ENCODE results near the gene MAP3K21.
A peak's percentile ranks its signal among the peaks of the same experiment; 100 is the strongest.

MAP3K21 gene

DNA sequence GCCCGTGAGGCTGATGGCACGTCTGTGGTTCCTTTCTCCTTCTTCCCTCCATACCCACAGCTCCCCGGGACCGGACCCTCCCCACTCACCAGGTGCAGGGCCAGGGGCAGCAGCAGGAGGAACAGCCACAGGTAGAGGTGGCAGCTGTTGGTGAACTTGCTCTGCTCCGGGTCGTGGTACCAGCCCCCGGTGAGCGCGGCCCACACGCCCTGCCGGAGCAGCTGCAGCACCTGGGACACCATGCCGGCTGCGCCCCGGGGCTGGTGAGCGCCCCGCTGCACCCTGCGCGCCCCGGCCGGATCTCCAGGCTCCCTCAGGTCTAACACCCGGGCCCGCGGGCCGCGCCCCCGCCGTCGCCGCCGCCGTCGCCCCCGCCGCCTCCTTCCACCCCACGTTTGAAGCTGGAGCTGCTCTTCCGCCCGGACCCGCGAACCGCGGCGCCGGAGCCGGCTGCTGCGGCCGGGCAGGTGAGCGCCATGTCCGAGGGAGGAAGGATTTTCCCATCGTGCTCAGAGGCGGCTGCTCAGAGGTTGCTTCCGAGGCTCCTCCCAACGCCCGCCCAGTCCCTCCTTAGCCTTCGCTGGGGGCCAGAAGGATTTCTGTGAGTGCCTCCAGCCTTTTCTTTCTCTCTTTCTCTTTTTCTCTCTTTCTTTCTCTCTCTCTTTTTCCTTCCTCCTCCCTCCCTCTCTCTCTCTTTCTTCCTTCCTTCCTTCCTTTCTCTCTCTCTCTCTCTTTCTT, 32.1 kb upstream of the MAP3K21 start, which contains the start of gene PCNX2:
TSS of gene PCNX2 (minus strand) at position 489 of the 738 bp plus-strand sequence. CDS start at position 242, 247 bp downstream.
- Histone ChIP-seq H3K4me1 (ENCODE audit: insufficient read depth, poor library complexity, severe bottlenecking) (peaks cover 19% of the 10 kb centered on the region), H3K27ac (ENCODE audit: poor library complexity, severe bottlenecking) (peak within 1 kb of the TSS; percentile 75), H3K27me3 (ENCODE audit: insufficient read depth, poor library complexity, severe bottlenecking) (no peaks in the 10 kb centered on the region), H3K9me3 (ENCODE audit: severe bottlenecking) (no peaks in the 10 kb centered on the region), H3K36me3 (ENCODE audit: low read depth) (peaks cover 11% of the 10 kb centered on the region; the same call in 1 of the 2 replicates), H3K4me3 (ENCODE audit: severe bottlenecking) (peak within 1 kb of the TSS; percentile 89)
- DNase-seq (ENCODE audit: low spot score) (peak; percentile 66), ATAC-seq (ENCODE audit: low read depth) (peak; percentile 83)
- TF ChIP-seq, protein P1, sequence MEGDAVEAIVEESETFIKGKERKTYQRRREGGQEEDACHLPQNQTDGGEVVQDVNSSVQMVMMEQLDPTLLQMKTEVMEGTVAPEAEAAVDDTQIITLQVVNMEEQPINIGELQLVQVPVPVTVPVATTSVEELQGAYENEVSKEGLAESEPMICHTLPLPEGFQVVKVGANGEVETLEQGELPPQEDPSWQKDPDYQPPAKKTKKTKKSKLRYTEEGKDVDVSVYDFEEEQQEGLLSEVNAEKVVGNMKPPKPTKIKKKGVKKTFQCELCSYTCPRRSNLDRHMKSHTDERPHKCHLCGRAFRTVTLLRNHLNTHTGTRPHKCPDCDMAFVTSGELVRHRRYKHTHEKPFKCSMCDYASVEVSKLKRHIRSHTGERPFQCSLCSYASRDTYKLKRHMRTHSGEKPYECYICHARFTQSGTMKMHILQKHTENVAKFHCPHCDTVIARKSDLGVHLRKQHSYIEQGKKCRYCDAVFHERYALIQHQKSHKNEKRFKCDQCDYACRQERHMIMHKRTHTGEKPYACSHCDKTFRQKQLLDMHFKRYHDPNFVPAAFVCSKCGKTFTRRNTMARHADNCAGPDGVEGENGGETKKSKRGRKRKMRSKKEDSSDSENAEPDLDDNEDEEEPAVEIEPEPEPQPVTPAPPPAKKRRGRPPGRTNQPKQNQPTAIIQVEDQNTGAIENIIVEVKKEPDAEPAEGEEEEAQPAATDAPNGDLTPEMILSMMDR (IDR thresholded peaks at IDR 0.05; ENCODE audit: poor library complexity, severe bottlenecking), result no peak

- peak overlapping the region; percentile 75 for H3K27ac ChIP-seq (ENCODE audit: poor library complexity, severe bottlenecking)
- H3K4me1 ChIP-seq (ENCODE audit: insufficient read depth, poor library complexity, severe bottlenecking), result peaks cover 19% of the 10 kb centered on the region
- H3K9me3 ChIP-seq (ENCODE audit: severe bottlenecking), result no peaks in the 10 kb centered on the region
- ATAC-seq (ENCODE audit: low read depth) (no peak), DNase-seq (ENCODE audit: low spot score) (no peak)
- TF ChIP-seq, protein P1 (IDR thresholded peaks at IDR 0.05; ENCODE audit: poor library complexity, severe bottlenecking), result no peak
- H3K4me3 ChIP-seq (ENCODE audit: severe bottlenecking), result peak overlapping the region; percentile 89
- no peaks in the 10 kb centered on the region for H3K27me3 ChIP-seq (ENCODE audit: insufficient read depth, poor library complexity, severe bottlenecking)
- peaks cover 11% of the 10 kb centered on the region; the same call in 1 of the 2 replicates for H3K36me3 ChIP-seq (ENCODE audit: low read depth)
These were observed 31.6 kb upstream of the MAP3K21 start for GRCh38 chr1:233295975-233296322.

GRCh38 chr1:233299450-233299849, 28.1 kb upstream of the MAP3K21 start:
- TF ChIP-seq, protein P1 (IDR thresholded peaks at IDR 0.05; ENCODE audit: poor library complexity, severe bottlenecking), result no peak
- Histone ChIP-seq H3K9me3 (ENCODE audit: severe bottlenecking) (no peaks in the 10 kb centered on the region), H3K36me3 (ENCODE audit: low read depth) (peaks cover 1% of the 10 kb centered on the region; the same call in 1 of the 2 replicates), H3K4me3 (ENCODE audit: severe bottlenecking) (no peak overlapping the region), H3K27me3 (ENCODE audit: insufficient read depth, poor library complexity, severe bottlenecking) (no peaks in the 10 kb centered on the region), H3K4me1 (ENCODE audit: insufficient read depth, poor library complexity, severe bottlenecking) (peaks cover 4% of the 10 kb centered on the region), H3K27ac (ENCODE audit: poor library complexity, severe bottlenecking) (no peak overlapping the region)
- DNase-seq (ENCODE audit: low spot score) (no peak), ATAC-seq (ENCODE audit: low read depth) (no peak)

DNA sequence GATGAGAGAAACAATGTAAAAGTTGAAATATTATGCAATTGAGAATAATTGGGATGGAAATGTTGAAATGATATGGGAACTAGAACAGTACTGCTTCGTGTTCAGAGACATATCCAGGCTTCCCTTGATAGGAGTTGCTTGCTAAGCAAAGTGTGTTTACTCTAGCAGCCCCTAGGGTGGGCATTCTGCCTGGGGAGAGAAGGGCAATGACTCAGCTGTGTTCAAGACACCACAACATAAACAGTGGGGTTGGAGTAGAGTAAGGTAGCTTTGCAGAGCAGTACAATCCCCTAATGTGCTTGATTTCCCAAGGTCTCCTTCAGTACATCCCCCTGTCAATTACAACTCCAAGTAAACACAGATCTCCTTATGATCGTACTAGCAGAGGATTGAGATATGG, 27.2 kb upstream of the MAP3K21 start:
- H3K4me1 ChIP-seq (ENCODE audit: insufficient read depth, poor library complexity, severe bottlenecking), result no peaks in the 10 kb centered on the region
- ATAC-seq (ENCODE audit: low read depth), result no peak
- no peaks in the 10 kb centered on the region for H3K9me3 ChIP-seq (ENCODE audit: severe bottlenecking)
- DNase-seq (ENCODE audit: low spot score), result no peak
- TF ChIP-seq, protein P1 (IDR thresholded peaks at IDR 0.05; ENCODE audit: poor library complexity, severe bottlenecking), result no peak
- no peaks in the 10 kb centered on the region for H3K27me3 ChIP-seq (ENCODE audit: insufficient read depth, poor library complexity, severe bottlenecking)
- H3K27ac ChIP-seq (ENCODE audit: poor library complexity, severe bottlenecking), result no peak overlapping the region
- no peaks in the 10 kb centered on the region for H3K36me3 ChIP-seq (ENCODE audit: low read depth)
- H3K4me3 ChIP-seq (ENCODE audit: severe bottlenecking), result no peak overlapping the region

DNA sequence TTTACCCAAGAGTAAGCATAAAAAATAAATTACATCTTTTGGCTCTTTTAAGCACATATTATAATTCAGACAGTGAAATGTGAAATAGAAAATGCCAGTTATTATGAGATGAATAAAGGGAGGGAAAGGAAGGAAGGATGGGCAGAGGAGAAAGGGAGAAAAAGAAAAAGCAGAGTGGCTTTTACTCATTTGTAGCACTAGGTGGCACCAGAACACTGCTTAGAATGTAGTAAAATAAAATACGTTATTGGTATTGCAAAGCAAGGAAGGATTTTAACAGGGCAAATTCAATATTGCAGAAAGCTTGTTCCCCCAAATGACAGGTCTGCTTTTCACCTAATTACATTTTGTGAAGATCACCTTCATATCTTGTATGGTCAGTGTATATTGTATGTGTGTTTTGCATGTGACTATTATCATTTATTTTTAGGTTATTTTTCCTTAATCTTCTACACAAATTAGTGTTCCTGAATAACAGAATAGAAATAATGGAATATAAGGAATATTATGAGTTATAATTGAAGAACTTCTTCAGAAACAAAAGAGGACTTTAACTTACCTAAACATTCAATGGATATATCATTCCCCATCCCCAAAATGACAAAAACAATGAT, 22.9 kb upstream of the MAP3K21 start:
- H3K27me3 ChIP-seq (ENCODE audit: insufficient read depth, poor library complexity, severe bottlenecking), result no peaks in the 10 kb centered on the region
- ATAC-seq (ENCODE audit: low read depth) (no peak), DNase-seq (ENCODE audit: low spot score) (no peak)
- H3K9me3 ChIP-seq (ENCODE audit: severe bottlenecking), result no peaks in the 10 kb centered on the region
- TF ChIP-seq, protein P1 (IDR thresholded peaks at IDR 0.05; ENCODE audit: poor library complexity, severe bottlenecking), result peak; percentile 74
- H3K4me1 ChIP-seq (ENCODE audit: insufficient read depth, poor library complexity, severe bottlenecking), result no peaks in the 10 kb centered on the region
- no peak overlapping the region for H3K4me3 ChIP-seq (ENCODE audit: severe bottlenecking)
- H3K27ac ChIP-seq (ENCODE audit: poor library complexity, severe bottlenecking), result no peak overlapping the region
- H3K36me3 ChIP-seq (ENCODE audit: low read depth), result no peaks in the 10 kb centered on the region

Measured in RWPE2 (cell line).